WERI-Rb-1 (cell line): ENCODE data around the gene NIPAL3.
"Not testable (repeated sequence)": the region's sequence is repeated elsewhere in the genome, so short reads cannot be mapped to it uniquely, and the experiment has no call there.

ENCODE experiments used
- DNase-seq: peaks from one replicate; pipeline ENCODE4 v3.0.0-alpha.2; 2020
- H3K27ac ChIP-seq: fragments of 250-450 bp; sonication (Bioruptor Pico); 2 replicates; pipeline ENCODE4 v1.5.1; 2020; ENCODE audit warnings: mild to moderate bottlenecking, moderate library complexity
- H3K27me3 ChIP-seq: fragments of 250-450 bp; sonication (Bioruptor Pico); 2 replicates; pipeline ENCODE4 v1.5.1; 2021; ENCODE audit warnings: mild to moderate bottlenecking, low read depth, moderate library complexity; ENCODE audit not compliant: insufficient read depth, severe bottlenecking
- H3K36me3 ChIP-seq: fragments of 250-450 bp; sonication (Bioruptor Pico); 2 replicates; pipeline ENCODE4 v1.5.1; 2020; ENCODE audit warnings: mild to moderate bottlenecking, moderate library complexity
- H3K4me3 ChIP-seq: 2 replicates; pipeline ENCODE4 v1.5.1; 2011; ENCODE audit warnings: low read depth, mild to moderate bottlenecking, control low read depth, low read length
- H3K9me3 ChIP-seq: fragments of 250-450 bp; sonication (Bioruptor Pico); 2 replicates; pipeline ENCODE4 v1.5.1; 2021; ENCODE audit warnings: mild to moderate bottlenecking, moderate library complexity; ENCODE audit not compliant: severe bottlenecking
- CTCF ChIP-seq: IDR thresholded peaks from 2 replicates; pipeline ENCODE4 v1.5.1; 2011; ENCODE audit warnings: low read depth, mild to moderate bottlenecking, control low read depth, inconsistent platforms, low read length

NIPAL3 gene

GRCh38 chr1:24506691-24507381 is 91.2 kb downstream of the NIPAL3 start:
- no peak for TF ChIP-seq CTCF
- no peak overlapping the region for H3K4me3 ChIP-seq
- no peaks in the 10 kb centered on the region for H3K27me3 ChIP-seq
- no peak for DNase-seq
- H3K9me3 ChIP-seq: no peaks in the 10 kb centered on the region
- H3K36me3 ChIP-seq: no peaks in the 10 kb centered on the region
- H3K27ac ChIP-seq: no peak overlapping the region

GRCh38 chr1:24507405-24507804 is 91.8 kb downstream of the NIPAL3 start:
- Histone ChIP-seq H3K27me3 (no peaks in the 10 kb centered on the region), H3K9me3 (no peaks in the 10 kb centered on the region), H3K36me3 (no peaks in the 10 kb centered on the region), H3K27ac (no peak overlapping the region), H3K4me3 (no peak overlapping the region)
- TF ChIP-seq CTCF: no peak
- DNase-seq: no peak

GRCh38 chr1:24508911-24509310 is 93.3 kb downstream of the NIPAL3 start:
- H3K9me3 ChIP-seq: no peaks in the 10 kb centered on the region
- no peaks in the 10 kb centered on the region for H3K27me3 ChIP-seq
- H3K4me3 ChIP-seq: no peak overlapping the region
- no peak for TF ChIP-seq CTCF
- no peak for DNase-seq
- no peak overlapping the region for H3K27ac ChIP-seq
- no peaks in the 10 kb centered on the region for H3K36me3 ChIP-seq

GRCh38 chr1:24513706-24514105 is 98.1 kb downstream of the NIPAL3 start:
- Histone ChIP-seq H3K27me3 (no peaks in the 10 kb centered on the region), H3K36me3 (peaks cover 2% of the 10 kb centered on the region), H3K9me3 (no peaks in the 10 kb centered on the region), H3K4me3 (no peak overlapping the region), H3K27ac (no peak overlapping the region)
- TF ChIP-seq CTCF: no peak
- DNase-seq: no peak

- no peak for DNase-seq
- no peak overlapping the region for H3K27ac ChIP-seq
- H3K27me3 ChIP-seq: no peaks in the 10 kb centered on the region
- TF ChIP-seq CTCF: no peak
- H3K4me3 ChIP-seq: no peak overlapping the region
- H3K9me3 ChIP-seq: no peaks in the 10 kb centered on the region
- H3K36me3 ChIP-seq: peaks cover 2% of the 10 kb centered on the region
Observed at GRCh38 chr1:24514946-24515345, 99.3 kb downstream of the NIPAL3 start.

- H3K4me3 ChIP-seq, H3K9me3 ChIP-seq, DNase-seq, H3K27ac ChIP-seq, H3K27me3 ChIP-seq, H3K36me3 ChIP-seq: not testable (repeated sequence)
Observed at GRCh38 chr1:24515671-24516209, 100.1 kb downstream of the NIPAL3 start.
